Thoracic aorta (tissue), 2 donors: ENCODE data around the gene AMZ1. TPM values are rescaled to one million over a fixed set of nuclear protein-coding genes. Genes with fewer than 3 reads are reported as not detected.

Experiments used
- ATAC-seq: fragments of 150-250 bp; one replicate; pipeline ENCODE4 v1.8.0; 2017; ENCODE audit warnings: low read depth; ENCODE audit not compliant: insufficient number of reproducible peaks, low FRiP score
- DNase-seq: peaks from one replicate; pipeline ENCODE4 v3.0.0-alpha.2; 2020; ENCODE audit warnings: low spot score
- H3K27ac ChIP-seq, 2 donors: fragments of 200-600 bp; sonication (generic); 1 replicate in 1 of 2; 2 replicates in 1 of 2; pipeline ENCODE4 v1.5.1; 2016; ENCODE audit warnings: mild to moderate bottlenecking in 2 of 2, moderate library complexity in 2 of 2
- H3K27me3 ChIP-seq: fragments of 200-600 bp; sonication (generic); replicated peaks from 2 replicates; pipeline ENCODE4 v1.6.0; 2016; ENCODE audit warnings: mild to moderate bottlenecking; ENCODE audit not compliant: insufficient read depth
- H3K36me3 ChIP-seq: fragments of 200-600 bp; sonication (generic); one replicate; pipeline ENCODE4 v1.5.1; 2016
- H3K4me1 ChIP-seq, 2 donors: fragments of 200-600 bp; sonication (generic); 1 replicate in 1 of 2; 2 replicates in 1 of 2; pipeline versions ENCODE4 v1.5.1 to v1.6.0; 2016; ENCODE audit warnings: low read depth in 2 of 2, mild to moderate bottlenecking in 1 of 2; ENCODE audit not compliant: control insufficient read depth in 1 of 2
- H3K4me3 ChIP-seq: fragments of 200-600 bp; sonication (generic); 2 replicates; pipeline ENCODE4 v1.5.1; 2016; ENCODE audit warnings: mild to moderate bottlenecking
- H3K9me3 ChIP-seq: fragments of 200-600 bp; sonication (generic); 2 replicates; pipeline ENCODE4 v1.5.1; 2016
- CTCF ChIP-seq: fragments of 200-600 bp; sonication (generic); IDR thresholded peaks from one replicate; pipeline ENCODE4 v1.5.1; 2019; ENCODE audit warnings: antibody characterized with exemption
- total RNA-seq, 2 donors: library from RNA; depleted of rRNA; stranded (reverse); fragments of >200 nt; gene quantifications; one replicate each; pipeline versions ENCODE4 v1.1.0 to v1.2.3, GENCODE V29; 2016

Gene AMZ1
- 1 to 10 TPM; 1.4 to 3.7 TPM for total RNA-seq

- peak within 1 kb of the TSS; percentile 68 for H3K4me3 ChIP-seq
- no peak within 1 kb of the TSS for H3K27ac ChIP-seq
- H3K36me3 ChIP-seq = no peaks in the 10 kb centered on the region
- ATAC-seq (no peak), DNase-seq (no peak)
- H3K4me1 ChIP-seq = peaks cover 19 to 30% of the 10 kb centered on the region in 2 donors
- no peaks in the 10 kb centered on the region for H3K9me3 ChIP-seq
- TF ChIP-seq CTCF = no peak
- H3K27me3 ChIP-seq = peaks cover 8% of the 10 kb centered on the region
These were observed at the start of gene AMZ1 for GRCh38 chr7:2687881-2688318. AMZ1 (plus strand) TSS chr7:2688202; CDS start chr7:2700452, 12,250 bp downstream.

- H3K4me1 ChIP-seq = peaks cover 75 to 89% of the 10 kb centered on the region in 2 donors
- TF ChIP-seq CTCF = no peak
- ATAC-seq = no peak
- no peak for DNase-seq
- no peaks in the 10 kb centered on the region for H3K27me3 ChIP-seq
- no peaks in the 10 kb centered on the region for H3K9me3 ChIP-seq
- H3K27ac ChIP-seq = peak overlapping the region in 1 of 2 donors; percentile 62
- no peaks in the 10 kb centered on the region for H3K36me3 ChIP-seq
- H3K4me3 ChIP-seq = peak overlapping the region; percentile 38
These were observed 49.6 kb upstream of the AMZ1 start for GRCh38 chr7:2638224-2638991.

- H3K9me3 ChIP-seq = no peaks in the 10 kb centered on the region
- no peaks in the 10 kb centered on the region for H3K27me3 ChIP-seq
- no peaks in the 10 kb centered on the region for H3K36me3 ChIP-seq
- peak overlapping the region in 1 of 2 donors; percentile 62 for H3K27ac ChIP-seq
- ATAC-seq = no peak
- peaks cover 67 to 81% of the 10 kb centered on the region in 2 donors for H3K4me1 ChIP-seq
- peak overlapping the region; percentile 38 for H3K4me3 ChIP-seq
- TF ChIP-seq CTCF = no peak
- DNase-seq = no peak
These were observed 48.8 kb upstream of the AMZ1 start for GRCh38 chr7:2639181-2639681.

- no peak for ATAC-seq
- Histone ChIP-seq H3K4me1 (peaks cover 62 to 81% of the 10 kb centered on the region in 2 donors), H3K27me3 (no peaks in the 10 kb centered on the region), H3K4me3 (no peak overlapping the region), H3K36me3 (no peaks in the 10 kb centered on the region), H3K27ac (peak overlapping the region in 1 of 2 donors; percentile 5), H3K9me3 (no peaks in the 10 kb centered on the region)
- no peak for DNase-seq
- no peak for TF ChIP-seq CTCF
These were observed 48.1 kb upstream of the AMZ1 start for GRCh38 chr7:2639695-2640481.

- H3K4me1 ChIP-seq = peaks cover 58 to 78% of the 10 kb centered on the region in 2 donors
These were observed 47.5 kb upstream of the AMZ1 start for GRCh38 chr7:2640482-2640830.

More at GRCh38 chr7:2640482-2640830, 47.5 kb upstream of the AMZ1 start:
- peak overlapping the region in 1 of 2 donors; percentile 68 for H3K27ac ChIP-seq
- no peaks in the 10 kb centered on the region for H3K36me3 ChIP-seq
- no peak for DNase-seq
- H3K9me3 ChIP-seq = no peaks in the 10 kb centered on the region
- H3K27me3 ChIP-seq = no peaks in the 10 kb centered on the region
- H3K4me3 ChIP-seq = no peak overlapping the region
- no peak for ATAC-seq
- TF ChIP-seq CTCF = no peak
